ENCODE measurements around the gene DENND5B. TPM values are rescaled to one million over a fixed set of nuclear protein-coding genes. Genes with fewer than 3 reads are reported as not detected.

Gene DENND5B
- total RNA-seq, 1 donor from 2014 or later: 6.1 TPM

DNA sequence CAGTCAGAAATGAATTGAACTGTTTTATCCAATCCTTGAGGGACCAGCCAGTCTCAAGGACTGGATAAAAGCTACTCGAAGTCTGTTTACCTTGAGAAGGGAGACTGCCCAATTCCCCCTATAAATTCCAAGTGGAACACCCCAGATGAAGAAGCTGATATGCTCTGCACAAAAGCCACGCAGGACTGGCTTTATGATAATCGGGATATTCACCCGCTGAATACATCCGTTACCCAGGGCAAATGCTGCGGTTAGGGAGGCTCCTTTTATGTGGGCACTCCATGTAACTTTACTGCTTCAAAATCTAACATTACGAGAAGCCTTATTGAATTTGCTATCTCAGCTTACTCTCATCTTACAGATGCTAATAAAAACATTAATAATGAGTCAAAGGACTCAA, 119.1 kb downstream of the DENND5B start:
- DNase-seq (ENCODE audit: low spot score): no peak

DNA sequence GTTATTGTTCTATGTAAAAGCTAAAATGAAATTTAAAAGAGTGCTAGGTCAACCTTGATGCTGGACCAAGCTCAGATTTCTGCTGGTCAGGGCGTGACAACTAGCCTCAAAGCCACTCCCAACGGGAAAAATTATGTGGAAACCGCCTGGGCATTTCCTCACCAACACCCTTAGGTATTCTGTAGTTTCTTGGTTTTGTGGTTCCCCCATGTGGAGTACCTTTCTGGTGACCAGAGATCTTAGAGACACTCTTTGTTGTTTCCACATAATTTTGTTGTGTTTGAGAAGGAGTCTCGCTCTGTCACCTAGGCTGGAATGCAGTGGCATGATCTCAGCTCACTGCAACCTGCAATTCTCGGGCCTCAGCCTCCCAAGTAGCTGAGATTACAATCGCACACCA, 119.9 kb downstream of the DENND5B start:
- no peak for DNase-seq (ENCODE audit: low spot score)

DNA sequence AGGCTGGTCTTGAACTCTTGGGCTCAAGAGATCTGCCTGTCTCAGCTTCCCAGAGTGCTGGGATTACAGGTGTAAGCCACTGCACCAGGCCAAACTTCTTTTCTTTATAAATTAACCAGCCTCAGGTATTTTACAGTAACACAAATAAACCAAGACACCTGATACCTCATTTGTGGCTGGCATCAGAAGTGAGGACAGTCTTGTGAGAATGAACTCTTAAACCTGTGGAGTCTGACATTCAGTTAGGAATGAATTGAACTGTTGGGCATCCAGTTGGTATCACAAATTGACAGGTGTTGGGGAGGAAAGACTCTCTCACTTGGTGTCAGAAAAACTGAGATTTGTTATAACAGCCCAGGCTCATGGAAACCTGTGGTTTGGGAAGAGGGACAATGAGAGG, 120.5 kb downstream of the DENND5B start:
- DNase-seq (ENCODE audit: low spot score): no peak

DNA sequence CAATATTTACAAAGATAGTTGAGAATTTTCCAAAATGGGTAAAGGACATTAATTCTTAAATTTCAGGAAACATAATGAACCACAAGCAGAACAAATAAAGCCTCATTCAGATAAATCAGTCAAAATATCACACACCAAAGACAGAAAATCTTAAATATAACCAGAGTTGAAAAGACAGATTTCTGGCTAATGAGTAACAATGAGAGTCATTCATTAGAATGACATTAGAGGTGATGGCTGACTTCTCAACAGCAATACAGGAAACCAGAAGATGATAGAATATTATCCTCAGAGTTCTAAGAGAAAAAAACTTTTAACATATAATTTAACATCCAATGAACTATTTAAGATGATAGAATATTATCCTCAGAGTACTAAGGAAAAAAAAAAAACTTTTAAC, 124.2 kb downstream of the DENND5B start:
- no peak for DNase-seq (ENCODE audit: low spot score)

DNA sequence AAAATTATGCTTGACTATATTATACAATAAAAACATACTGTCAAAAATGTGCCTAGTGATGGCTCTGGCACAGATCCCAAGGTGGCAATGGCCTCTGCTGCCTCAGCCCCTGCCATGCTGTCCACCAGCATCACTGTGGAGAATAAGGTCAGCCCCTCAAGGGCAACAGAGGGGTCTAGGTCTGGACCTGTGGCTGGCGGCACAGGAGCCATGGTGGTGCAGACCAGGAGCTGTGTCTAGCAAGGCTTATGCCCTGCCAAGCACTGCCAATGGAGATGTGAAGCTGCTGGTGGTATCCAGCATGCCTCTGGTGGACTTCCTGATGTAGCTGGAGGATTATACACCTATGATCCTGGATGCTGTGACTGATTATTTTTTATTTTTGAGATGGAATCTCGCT, 125.9 kb downstream of the DENND5B start:
- no peak for DNase-seq (ENCODE audit: low spot score)

DNA sequence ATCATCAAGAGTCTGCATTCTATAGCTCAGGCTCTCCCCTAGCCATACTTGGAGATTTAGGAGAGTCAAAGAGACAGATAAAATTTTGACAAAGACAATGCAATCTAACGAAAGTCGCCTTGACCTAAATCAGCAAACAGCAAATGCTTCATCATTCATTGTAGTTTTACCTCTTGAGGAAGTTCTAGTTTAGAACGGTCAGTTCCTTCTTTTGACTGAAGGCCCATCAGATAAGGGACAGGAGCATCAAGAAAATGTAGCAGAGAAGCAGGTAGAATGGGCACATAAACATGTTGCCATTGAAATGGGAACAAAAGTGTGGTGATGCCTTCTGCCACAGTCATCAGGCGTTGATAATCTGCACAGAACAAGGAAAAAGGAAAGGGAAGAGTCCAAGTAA, 130.9 kb downstream of the DENND5B start:
- no peak for DNase-seq (ENCODE audit: low spot score)

DNA sequence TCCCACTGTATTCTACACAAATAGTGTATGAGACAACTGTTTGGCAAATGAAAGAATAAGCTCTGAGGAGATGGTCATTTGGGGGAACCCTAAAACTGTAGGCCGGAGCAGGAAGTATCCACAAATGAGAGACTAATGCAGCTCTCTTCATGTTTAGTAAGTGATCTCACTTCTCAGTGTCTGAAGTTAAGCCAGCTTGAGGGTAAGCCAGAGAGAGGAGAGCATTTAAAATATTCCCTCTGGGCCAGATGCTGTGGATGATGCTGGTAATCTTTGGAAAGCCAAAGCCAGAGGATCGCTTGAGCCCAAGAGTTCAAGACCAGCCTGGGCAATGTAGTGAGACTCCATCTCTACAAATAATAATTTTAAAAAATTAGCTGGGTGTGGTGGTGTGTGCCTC, 134.4 kb downstream of the DENND5B start:
- no peak for DNase-seq (ENCODE audit: low spot score)

DNA sequence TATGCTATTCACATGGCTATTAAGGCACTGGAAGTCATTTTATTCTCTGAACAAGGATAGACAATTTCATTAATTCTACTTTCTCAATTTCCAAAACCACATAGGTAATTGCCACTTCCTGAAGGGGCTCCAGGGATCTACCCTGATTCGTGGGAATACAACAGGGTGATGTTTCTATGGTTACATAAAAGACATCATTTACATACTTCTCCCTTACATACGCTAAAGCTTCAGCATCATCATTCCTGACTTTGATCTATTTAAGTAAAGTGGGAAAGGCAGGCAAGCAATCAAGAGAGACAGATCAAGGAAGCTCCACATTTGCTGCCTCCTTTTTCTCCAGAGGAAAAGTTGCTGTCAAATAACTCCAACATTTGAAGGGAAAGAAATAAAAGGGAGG, 146.2 kb downstream of the DENND5B start:
- no peak for DNase-seq (ENCODE audit: low spot score)

DNA sequence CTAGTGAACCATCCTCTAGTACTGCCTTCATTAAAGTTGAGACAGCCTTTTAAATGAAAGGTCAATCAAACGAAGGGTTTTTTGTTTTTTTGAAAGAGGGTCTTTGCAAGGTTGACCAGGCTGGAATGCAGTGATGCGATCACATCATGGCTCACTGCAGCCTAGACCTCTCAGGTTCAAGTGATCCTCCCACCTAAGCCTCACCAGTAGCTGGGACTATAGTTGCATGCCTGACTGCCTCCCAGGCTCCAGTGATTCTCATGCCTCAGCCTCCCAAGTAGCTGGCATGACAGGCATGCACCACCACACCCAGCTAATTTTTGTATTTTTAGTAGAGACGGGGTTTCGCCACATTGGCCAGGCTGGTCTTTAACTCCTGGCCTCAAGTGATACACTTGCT, 150.3 kb downstream of the DENND5B start:
- no peak for DNase-seq (ENCODE audit: low spot score)

DNA sequence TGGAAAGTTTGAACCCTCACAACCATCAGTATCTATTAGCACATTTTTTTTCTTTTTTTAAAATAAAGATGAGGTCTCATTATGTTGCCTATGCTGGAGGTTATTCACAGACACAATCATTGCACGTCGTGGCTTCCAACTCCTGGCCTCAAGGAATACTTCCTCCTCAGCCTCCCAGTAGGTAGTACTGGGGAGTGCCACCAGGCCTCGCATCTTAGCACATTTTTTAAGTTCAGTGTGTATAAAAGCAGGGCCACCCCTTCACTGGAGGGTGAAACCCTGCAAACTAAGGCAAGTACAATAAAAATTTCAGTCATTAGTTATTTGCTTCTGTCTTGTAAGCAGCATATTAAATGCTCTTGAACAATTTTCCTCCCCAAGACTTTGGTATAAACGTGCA, 150.8 kb downstream of the DENND5B start:
- DNase-seq (ENCODE audit: low spot score): no peak

DNA sequence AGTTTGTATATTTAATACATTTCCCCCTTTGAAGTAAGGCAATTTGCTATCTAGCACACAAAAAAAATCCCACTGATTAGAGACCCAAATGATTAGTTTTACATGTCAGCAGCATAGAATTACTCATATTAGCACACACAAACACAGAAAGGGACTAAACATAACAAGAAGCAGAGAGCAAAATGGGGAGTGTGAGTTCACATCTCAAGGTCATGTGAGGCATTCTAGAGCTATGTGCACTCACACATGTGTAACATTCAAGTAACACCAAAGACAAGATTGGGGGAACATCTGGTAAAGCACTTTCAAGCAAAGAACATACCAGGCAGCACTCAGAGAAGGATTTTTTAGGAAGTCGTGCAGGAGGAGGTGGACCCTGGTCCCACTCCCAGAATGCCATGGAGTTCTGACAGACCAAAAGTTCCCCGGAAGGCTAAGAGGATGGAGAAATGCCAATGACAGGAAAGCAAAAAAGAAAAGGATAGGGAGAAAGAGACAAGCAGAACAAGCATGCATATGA, 159.2 kb downstream of the DENND5B start:
- no peak for DNase-seq (ENCODE audit: low spot score)

DNA sequence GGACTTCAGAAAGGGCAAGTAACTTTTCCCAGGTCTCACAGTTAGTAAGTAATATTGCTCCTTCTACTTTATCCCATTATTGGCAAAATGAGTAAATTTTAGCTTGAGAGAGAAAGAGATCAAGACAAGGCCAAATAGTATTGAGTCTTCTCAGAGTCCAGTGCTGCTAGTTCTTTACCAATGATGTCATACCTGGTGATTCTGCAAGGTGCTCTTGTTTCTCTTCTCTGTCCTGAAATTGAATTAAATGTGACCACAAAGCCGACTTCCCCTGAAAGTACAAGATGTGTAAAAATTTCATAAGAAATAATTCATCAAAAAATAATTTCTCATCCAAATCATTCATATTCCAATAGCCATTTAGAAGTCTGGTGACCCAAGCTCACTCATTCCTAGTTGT, 167.5 kb downstream of the DENND5B start:
- DNase-seq (ENCODE audit: low spot score): no peak

DNA sequence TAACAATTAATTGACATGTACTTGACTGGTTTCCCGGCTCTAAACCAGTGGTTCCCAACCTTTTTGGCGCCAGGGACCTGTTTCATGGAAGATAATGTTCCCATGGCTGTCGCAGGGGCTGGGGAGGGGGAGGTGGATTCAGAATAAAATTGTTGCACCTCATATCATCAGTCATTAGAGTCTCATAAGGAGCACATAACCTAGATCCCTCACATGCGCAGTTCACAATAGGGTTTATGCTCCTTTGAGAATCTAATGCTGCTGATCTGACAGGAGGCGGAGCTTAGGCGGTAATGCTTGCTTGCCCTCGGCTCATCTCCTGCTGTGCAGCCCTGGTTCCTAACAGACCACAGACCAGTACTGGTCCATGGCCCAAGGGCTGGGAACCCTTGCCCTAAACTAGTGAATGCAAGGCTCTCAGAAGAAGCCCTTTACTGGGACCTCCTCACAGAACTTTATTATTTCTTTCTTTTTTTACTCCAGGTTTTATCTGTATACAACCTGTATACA, 178.6 kb downstream of the DENND5B start:
- no peak for DNase-seq (ENCODE audit: low spot score)

DNA sequence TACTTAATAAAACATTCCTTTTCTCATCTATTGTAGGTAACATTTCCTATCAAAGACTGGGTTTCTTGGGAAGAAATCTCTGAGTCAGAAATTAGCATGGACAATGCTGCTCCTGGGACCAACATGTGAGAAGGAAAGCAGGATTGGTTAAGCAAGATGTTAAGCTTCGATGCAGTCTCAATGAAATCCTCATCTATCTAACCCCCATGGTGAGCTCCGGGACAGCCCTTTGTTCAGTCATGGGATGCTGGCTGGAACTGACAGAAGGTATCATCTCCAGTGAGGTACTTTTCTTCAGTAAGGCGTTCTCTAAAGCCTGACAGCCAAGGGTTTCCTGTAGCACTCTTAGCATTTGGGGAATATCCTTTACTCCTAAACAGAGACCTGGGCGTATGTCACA, 182.2 kb downstream of the DENND5B start:
- DNase-seq (ENCODE audit: low spot score): no peak

DNA sequence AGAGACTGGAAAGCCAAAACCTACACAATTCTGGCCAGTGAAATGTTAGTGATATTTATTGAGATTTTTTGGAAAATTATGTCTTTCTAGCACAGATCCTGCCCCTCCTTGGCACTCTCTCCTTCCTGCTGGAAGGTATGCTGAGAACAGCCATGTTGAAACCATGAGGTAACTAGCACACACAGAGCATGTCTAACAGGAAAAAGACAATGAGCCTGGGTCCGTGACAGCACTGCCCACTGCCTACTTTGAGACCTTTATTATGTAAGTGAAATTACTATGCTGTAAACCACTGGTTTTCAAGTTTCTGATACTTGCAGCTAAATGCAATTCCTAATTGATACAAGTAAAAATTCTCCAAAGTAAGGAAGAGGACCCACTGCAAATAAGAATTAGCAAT, 183.4 kb downstream of the DENND5B start:
- DNase-seq (ENCODE audit: low spot score): no peak

DNA sequence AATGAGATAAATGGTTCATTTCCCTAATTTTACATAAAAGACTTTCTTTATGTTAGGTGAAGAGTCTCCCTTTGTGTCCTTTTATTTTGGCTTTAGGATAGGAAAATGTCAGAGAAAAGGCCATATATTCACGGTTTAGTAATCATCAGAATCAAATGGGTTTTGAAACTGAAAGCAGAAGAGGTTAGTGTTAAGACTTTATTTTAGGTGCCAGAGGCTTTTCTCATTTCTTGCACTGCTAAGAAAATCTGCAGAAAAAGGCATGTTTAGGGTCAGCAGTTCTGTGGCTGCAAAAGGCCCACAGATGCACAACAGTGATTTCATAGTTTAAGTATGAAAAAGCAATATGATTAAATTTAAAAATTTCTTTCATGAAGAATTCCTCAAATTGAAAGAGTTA, 184.6 kb downstream of the DENND5B start:
- no peak for DNase-seq (ENCODE audit: low spot score)

DNA sequence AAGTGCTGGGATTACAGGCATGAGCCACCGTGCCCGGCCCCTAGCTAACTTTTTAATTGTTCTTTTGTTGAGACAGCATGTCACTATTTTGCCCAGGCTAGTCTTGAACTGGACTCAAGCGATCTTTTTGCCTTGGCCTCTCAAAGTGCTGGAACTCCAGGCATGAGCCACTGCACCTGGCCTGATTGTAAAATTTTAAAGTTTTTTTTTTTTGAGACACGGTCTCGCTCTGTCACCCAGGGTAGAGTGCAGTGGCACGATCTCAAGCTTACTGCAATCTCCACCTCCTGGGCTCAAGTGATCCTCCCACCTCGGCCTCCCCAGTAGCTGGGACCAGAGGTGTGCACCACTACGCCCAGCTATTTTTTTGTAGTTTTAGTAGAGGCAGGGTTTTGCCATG, 185.9 kb downstream of the DENND5B start:
- no peak for DNase-seq (ENCODE audit: low spot score)

DNA sequence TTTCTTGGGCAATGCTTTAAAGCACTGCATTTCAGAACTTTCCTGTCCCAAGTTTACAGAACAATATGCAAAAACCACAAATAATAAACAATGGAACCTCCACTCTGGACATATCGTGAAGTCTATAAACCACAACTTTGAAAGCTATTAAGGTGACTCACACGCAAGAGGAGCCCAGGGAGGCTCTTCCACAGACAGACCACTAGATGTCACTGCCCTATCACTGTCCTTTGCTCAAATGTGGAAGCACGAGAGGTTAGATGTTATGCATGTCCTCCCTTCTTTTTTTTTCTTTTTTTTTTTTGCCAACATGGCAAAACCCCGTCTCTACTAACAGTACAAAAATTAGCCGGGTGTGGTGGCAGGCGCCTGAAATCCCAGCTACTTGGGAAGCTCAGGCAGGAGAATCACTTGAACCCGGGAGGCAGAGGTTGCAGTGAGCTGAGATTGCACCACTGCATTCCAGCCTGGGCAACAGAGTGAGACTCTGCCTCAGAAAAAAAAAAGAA, 187.8 kb downstream of the DENND5B start:
- peak; percentile 71 for DNase-seq (ENCODE audit: low spot score)

DNA sequence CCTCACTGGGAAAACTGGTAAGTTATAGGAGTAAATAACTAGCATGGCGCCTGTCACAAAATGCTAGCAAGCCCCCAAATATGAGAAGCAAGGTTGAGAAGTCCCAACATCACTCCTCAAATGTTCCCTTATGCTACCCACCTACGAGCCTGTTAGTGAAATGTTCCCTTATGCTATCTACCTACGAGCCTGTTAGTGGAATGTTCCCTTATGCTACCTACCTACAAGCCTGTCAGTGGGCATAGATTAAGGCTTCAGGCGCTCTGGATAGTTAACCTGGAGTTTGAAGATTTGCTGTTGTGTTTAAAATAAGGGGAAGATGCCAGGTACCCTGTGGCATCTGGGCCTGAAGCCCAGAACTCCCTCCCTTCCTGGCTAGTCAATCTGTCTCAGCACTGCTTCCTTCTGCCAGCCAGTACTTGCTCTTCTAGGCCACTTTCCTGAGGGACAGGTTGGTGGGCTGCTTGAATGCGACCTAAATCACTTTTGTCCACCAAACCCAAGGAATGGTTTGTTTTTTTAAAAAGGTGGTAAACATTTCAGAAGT, 197.9 kb downstream of the DENND5B start:
- DNase-seq (ENCODE audit: low spot score): no peak

DNA sequence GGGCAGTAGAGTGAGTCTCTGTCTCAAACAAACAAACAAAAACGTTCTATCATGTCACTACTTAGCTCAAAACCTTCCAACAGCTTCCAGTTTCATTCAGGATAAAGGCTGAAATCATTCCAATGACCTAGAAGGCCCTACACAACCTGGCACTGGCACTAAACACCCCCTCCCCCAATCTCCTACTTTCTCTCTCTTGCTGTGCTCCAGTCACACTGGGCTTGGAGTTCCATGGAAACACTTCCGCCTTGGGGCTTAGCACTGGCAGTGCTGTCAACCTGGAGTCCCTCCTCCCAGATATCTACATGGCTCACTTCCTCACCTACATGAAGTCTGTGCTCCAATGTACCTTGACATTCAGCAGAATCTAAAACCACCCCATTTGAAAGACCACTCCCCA, 199.9 kb downstream of the DENND5B start:
- DNase-seq (ENCODE audit: low spot score): no peak

DNA sequence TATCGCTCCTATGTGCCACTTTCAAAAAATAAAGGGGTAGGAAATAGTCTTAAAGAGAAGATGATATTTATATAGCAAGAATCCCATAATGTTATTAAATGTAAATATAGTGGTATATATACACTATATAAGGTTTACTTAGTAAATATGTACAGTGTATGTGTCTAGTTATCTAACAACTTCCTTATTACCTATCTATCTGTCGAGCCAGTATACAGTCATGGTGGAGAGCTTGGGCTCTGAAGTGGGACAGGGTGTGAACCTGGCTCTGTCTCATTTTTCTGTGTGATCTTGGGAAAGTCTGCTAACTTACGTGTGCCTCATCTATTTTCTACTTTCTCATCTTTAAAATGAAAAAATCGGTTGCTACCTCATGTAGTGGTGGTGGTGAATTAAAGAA, 202.2 kb downstream of the DENND5B start:
- no peak for DNase-seq (ENCODE audit: low spot score)

DNA sequence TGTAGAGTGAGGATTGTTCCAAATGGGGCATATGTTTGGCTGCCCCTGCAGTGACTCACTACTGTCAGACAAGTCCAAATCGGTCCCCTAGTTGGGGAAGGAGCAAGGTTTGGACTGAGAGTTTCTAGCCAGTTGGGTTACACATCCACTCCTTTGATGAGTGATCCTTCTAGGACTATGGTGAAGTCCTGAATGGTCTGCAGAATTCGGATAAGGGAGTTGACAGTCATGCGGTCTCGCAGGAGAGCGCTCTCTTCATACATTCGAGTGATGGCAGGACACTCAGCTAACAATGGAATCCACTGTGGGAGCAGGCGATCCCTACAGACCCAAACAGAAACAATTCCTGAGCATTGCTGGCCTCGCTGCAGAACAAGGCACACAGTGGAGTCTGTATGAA, 203.5 kb downstream of the DENND5B start:
- DNase-seq (ENCODE audit: low spot score): no peak

DNA sequence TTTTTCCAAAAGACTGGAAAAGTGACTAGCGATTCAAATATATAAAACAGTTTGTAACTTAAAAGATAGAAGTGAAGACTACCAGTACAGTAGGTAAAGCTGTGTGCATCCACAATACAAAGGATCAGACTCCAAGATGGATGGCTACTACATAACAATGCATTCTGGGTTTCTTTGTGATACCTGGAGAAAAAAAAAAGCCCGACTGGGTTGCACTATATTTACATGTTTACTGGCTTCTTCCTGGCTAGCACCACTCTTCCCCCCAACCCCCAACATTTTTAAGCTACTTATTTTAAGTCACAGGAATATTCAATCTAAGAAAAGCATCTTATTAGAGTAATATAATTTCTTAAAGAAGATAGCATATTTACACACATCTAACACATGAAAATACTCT, 203.9 kb downstream of the DENND5B start:
- no peak for DNase-seq (ENCODE audit: low spot score)

DNA sequence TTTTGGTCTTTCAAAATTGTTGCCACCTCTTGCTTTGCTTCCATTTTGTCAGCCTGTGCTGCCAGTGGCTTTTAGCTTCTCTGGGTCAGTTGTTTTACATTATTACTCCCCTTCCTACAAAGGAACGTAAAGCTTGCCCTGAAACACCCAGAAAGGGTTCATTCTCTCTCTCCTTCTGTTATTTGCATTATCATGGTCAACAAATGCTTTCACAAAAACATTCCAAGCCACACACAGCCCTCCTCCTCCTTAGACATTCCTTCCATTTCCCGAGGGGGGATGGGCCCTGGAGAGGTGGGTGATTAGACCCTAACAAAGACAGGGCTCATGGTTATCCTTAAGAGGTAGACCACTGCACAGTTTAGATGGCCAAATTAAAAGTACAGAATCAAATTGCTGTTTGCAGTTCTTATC, 204.6 kb downstream of the DENND5B start:
- DNase-seq (ENCODE audit: low spot score): no peak
